HEK293T (cell line): Measurements from ENCODE around the gene LSR.

Experiments
- ELF4 ChIP-seq: fragments of 450-650 bp; IDR thresholded peaks from 2 replicates; pipeline ENCODE4 v1.6.1; 2017; ENCODE audit warnings: antibody characterized with exemption
- HDGF ChIP-seq: fragments of 450-650 bp; IDR thresholded peaks from 2 replicates; pipeline ENCODE4 v1.6.1; 2017; ENCODE audit warnings: antibody characterized with exemption, borderline replicate concordance
- SP1 ChIP-seq: fragments of 450-650 bp; IDR thresholded peaks from 2 replicates; pipeline ENCODE4 v1.6.1; 2017
- ZNF384 ChIP-seq: fragments of 450-650 bp; IDR thresholded peaks from 2 replicates; pipeline ENCODE4 v1.6.1; 2016

DNA sequence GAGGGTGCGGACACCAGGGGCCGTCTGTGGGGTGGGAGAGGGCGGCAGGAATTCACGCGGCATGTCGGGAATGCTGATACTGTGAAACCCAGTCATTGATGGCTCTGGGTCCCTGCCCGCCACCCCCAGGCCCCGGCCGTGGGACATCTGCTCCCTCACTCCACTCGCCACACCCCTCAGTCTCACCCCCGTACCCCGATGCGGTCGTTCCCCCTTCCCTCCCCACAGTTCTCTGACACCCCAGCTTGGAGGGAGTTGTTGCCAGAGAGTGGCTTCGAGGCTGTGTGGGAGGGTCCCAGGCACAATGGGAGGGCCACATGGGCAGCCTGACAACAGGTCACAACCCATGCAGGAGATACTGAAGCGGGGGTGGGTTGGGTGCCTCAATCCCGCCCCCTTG lies 45.0 kb downstream of the LSR start:
- TF ChIP-seq SP1, result no peak
- no peak for TF ChIP-seq ELF4
- TF ChIP-seq ZNF384, result no peak
- TF ChIP-seq HDGF, result no peak
